Hypothalamus (tissue), 51 donors: ENCODE measurements around the gene ATAD2B.
A peak's percentile ranks its signal among the peaks of the same experiment; 100 is the strongest.
"Not testable (repeated sequence)": the region's sequence is repeated elsewhere in the genome, so short reads cannot be mapped to it uniquely, and the experiment has no call there.

Experiments used
- DNase-seq, 51 donors: peaks; one replicate each; lab custom pipeline; 2025; lab: John Stamatoyannopoulos, UW

ATAD2B gene

DNA sequence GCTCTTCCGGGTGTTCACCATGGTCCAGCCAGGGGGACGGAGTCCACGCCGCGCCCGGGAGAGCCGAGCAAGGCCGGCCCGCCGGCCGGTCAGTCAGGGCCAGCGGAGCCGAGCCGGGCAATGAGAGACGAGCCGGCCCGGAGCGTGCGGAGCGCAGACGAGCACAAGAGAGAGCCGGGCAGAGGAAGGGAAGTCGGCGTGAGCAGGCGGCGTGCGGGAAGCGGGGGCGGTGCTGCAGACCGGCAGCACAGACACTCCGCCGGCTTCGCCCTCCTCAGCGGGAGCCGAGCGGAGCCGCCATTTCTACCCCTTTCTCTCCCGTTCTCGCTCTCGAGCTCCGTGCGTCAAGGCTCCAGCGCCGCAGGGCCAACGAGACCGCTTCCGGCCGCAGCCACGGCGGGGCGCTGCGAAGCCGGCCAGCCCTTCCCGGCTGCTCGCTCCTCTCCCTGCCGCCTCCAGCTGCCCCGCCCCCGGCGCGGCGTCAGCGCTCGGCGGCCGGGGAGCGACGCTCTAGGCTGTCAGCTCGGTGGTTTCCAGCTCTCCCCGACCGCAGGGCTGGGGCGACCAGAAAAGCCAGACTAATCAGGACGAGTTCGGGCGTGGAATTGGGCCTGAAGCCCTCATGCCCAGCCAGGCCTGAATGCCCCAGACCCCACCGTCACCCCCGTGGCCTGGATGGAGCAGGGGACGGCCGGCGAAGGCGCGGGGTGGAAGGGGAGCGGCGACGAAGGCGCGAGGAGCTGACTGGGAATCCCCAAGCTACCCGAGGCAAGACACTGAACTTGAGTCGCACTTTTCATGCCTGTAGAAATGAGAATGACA, at the start of gene ATAD2B:
TSS of gene ATAD2B (minus strand) at position 374 of the 822 bp plus-strand sequence. CDS start at position 21, 353 bp downstream.
- DNase-seq, result peak; percentile 38 to 93 (median 83)

DNA sequence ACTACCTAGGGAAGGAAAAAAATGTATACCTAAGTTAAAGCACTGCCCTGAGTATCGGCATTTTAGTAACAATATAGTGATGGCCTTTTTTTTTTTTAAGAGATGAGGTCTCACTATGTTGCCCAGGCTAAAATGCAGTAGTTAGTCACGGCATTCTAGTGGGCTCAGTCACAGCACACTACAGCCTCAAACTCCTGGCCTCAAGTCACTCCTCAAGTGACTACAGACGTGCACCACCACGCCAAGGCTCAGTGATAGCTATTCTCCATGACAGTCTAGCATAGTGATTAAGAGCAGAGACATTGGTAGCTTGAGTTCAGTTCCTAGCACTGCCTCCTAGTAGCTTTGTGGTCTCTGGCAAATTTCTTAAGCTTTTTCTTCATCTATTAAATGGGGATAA, 40.9 kb upstream of the ATAD2B start:
- DNase-seq, result no peak

- no peak for DNase-seq
These were observed 27.5 kb upstream of the ATAD2B start for GRCh38 chr2:23954325-23955014.

DNA sequence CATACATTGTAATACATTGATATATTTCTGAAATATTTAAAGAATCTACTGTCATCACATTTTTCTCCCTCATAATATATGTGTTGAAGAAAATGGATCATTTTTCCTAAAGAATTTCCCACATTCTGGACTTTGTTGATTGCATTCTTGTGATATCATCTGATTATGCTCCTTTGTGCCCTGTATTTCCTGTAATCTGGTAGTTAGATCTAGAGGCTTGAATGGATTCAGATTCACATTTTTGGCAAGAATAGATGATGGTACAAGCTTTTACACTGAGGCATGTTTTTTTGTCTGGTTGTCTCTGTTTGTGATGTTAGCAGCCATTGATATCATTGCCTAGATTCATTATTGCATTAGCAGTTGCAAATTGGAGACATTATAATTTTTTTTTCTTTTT, 26.7 kb upstream of the ATAD2B start:
- no peak for DNase-seq

GRCh38 chr2:23952558-23952957, 25.6 kb upstream of the ATAD2B start:
- DNase-seq, result not testable (repeated sequence)

DNA sequence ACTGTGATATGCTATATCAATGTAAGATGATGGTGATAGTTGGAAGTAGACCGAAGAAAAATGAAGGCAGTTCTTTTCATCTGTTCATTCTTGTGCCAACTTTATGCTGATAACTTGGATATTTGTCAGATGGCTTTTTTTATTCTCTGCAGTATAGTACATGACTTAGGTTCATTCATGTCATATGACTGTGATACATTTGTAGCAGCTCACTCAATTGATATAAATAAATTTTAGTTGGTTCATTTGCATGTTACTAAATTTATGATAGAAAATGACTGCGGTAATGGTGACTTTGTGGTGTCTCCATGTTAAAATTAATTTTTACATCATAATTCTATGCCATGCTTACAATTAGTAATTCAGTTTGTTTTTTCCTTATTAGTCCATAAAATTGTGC, 20.4 kb upstream of the ATAD2B start:
- DNase-seq, result no peak

DNA sequence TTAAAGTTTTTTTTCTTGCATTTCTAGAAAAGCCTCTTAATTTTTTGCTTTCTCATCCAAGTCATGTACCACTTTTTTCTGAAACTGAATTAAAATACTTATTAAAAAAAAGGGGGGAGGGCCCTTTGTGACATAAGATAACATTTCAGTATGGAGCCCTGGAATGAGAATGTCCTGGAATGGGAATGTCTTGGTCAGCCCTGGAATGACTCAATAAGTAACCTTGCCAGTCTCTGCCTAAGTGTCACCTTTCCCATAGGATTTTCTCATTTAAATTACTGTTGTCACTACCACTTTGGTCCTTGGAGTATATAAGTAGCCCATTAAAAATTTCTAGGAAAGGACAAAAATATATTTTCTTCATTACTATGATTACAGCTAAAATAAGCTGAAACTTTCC, 18.1 kb upstream of the ATAD2B start:
- DNase-seq, result no peak

DNA sequence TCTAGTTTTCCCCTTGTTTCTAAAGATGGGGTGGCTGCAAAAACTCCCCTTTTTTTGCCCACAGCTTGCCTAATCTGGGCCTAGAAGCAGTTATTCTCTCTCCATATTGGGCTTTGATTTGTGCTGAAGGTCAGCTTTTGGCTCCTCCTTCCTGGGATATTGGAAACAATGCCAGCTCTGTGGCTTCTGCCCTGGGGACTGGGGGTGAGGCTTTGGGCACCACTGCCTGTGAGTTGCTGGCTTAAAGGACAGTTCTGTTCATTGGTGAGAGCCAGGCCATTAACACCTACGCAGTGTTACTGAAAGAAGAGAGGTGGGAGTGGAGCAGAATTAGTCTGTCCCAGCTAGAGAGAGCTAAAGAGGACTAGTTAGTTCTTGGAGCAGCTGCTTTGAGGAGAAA, 17.6 kb upstream of the ATAD2B start:
- peak in 19 of 51 donors; percentile 1 to 54 (median 19) for DNase-seq

GRCh38 chr2:23943666-23944065, 16.7 kb upstream of the ATAD2B start:
- DNase-seq, result no peak

DNA sequence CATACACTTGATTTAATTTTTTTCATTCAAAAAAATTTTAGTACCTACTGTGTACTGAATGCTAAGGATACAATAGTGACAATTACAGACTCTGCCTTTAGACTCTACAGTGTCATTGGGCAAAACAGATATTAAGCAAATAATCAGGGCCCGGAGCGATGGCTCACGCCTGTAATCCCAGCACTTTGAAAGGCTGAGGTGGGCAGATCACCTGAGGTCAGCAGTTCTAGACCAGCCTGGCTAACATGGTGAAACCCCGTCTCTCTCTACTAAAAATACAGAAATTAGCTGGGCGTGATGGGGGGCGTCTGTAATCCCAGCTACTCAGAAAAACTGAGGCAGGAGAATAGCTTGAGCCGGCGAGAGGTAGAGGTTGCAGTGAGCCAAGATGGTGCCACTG, 14.7 kb upstream of the ATAD2B start:
- DNase-seq, result no peak

GRCh38 chr2:23940718-23941620, 14.0 kb upstream of the ATAD2B start:
- DNase-seq, result peak in 11 of 51 donors; percentile 12 to 55 (median 38)

- peak in 50 of 51 donors; percentile 12 to 82 (median 57) for DNase-seq
These were observed 13.2 kb upstream of the ATAD2B start, which contains the start of gene UBXN2A for GRCh38 chr2:23939987-23940717. Gene UBXN2A (plus strand): TSS chr2:23940463. CDS start chr2:23958315, 17,852 bp downstream.

- DNase-seq, result no peak
These were observed 7.3 kb upstream of the ATAD2B start for GRCh38 chr2:23934259-23934658.

GRCh38 chr2:23926290-23926749, 603 bp downstream of the ATAD2B start:
- DNase-seq, result peak in 29 of 51 donors; percentile 16 to 79 (median 60)

DNA sequence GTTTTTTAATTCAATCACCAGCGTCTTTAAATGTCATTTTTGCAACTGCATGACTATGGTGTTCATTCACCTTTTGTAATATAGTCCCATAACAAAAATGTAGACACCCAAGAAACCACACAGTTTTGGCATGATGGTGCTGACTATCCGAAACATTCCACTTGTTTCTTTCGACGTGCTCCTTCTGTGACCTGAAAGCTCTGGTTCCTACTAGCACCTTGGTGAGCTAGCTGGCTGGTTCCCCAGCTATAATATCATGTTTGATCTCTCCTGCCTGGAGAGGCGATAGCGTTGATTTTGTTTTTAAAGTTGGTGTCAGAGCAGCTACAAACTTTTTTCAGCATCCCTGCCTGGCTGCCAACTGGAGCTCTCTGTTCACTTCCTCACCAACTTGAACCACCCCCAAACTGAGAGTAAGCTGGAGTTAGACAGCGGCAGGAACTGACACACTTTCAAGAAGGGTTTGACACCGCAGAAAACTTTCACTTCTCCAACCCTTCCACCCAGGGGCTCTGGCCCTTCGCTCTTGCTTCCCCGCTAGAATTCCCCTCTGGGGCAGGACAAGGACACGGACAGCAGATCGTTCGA, 1.1 kb downstream of the ATAD2B start:
- peak in 30 of 51 donors; percentile 10 to 88 (median 48) for DNase-seq

DNA sequence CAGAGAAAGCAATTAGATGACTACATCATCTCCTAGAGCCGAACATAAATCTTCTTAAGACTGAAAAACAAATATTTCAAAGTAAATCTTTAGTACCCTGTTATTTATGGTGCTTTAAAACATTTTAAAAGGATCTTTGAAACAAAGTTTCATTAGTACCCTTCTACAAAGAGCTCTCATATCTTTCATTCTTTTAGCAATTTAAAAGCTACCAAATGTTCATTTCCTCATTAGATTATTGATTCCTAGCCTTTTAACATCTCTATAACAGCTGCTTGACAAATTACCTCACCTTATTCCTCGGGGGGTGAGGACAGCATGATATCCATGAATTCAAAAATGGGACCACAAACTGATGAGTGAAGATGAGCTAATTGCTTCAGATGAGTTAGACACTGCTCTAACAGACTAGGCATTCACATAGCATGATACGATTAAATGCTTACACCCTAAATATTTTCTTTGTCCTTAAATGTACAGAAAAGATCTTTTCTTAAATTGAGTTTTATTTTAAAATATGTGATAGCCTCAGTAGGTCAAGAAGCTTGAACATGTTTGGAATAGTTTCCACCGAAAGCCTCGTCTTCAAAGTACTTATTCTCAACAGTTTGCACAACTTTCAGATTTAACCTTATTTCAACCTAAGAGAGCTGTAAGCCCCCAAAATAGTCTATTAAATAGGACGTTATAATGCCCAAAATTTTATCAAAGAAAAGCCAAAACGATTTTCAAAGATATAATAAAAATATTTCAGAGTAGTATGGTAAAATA, 2.1 kb downstream of the ATAD2B start:
- DNase-seq, result no peak

DNA sequence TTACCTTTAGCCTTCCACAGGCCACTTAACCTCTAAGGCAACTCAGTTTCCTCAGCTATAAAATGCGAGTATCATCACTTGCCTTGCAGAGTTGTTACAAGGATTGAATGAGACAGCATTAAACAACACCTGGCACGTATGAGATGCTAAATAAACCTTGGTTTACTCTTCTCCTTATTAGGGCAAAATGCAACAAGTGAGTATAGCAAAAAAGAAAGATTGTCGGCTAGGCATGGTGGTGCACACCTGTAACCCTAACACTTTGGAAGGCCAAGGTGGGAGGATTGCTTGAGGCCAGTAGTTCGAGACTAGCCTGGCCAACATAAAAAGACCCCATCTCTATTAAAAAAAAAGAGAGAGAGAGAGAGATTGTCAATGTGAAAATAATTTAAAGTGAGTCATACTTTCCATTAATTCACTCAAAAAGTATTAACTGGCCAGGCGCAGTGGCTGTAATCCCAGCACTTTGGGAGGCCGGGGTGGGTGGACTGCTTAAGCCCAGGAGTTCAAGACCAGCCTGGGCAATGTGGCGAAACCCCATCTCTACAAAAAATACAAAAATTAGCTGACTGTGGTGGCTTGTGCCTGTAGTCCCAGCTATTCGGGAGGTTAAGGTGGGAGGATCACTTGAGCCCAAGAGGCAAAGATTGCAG, 8.0 kb downstream of the ATAD2B start:
- no peak for DNase-seq

- DNase-seq, result no peak
These were observed 10.1 kb downstream of the ATAD2B start for GRCh38 chr2:23916727-23917405.
